SK-N-SH (cell line): Measurements from ENCODE around the gene PLCB1. TPM values are rescaled to one million over a fixed set of nuclear protein-coding genes. Genes with fewer than 3 reads are reported as not detected.

Experiments used
- CTCF ChIA-PET: fragments of 300-600, 350-600 bp; formaldehyde crosslinking; extraction: SDS; loops from one replicate; lab custom pipeline; 2021; lab: Yijun Ruan, JAX
- POLR2A ChIA-PET: fragments of 350-600 bp; sonication (Branson Sonifier 250); formaldehyde crosslinking; extraction: SDS; loops from one replicate; lab custom pipeline; 2020; ENCODE audit warnings: antibody characterized with exemption, inconsistent platforms; lab: Yijun Ruan, JAX
- DNase-seq: peaks from one replicate; pipeline ENCODE4 v3.0.0; 2012
- H2AFZ ChIP-seq: fragments of 200-600 bp; sonication (generic); 2 replicates; pipeline ENCODE4 v1.8.1; 2016; ENCODE audit warnings: antibody characterized with exemption, mild to moderate bottlenecking, low read depth
- H3F3A ChIP-seq: fragments of 200-600 bp; sonication (generic); replicated peaks from 2 replicates; pipeline ENCODE3; 2016; ENCODE audit warnings: antibody characterized with exemption, mild to moderate bottlenecking; ENCODE audit not compliant: insufficient read depth
- H3K27ac ChIP-seq, 2 experiments: fragments of 200-500 bp in 1 of 2; fragments of 200-600 bp in 1 of 2; sonication (Bioruptor generic) in 1 of 2; sonication (generic), shearing (Covaris generic) in 1 of 2; 2 replicates each; pipeline versions ENCODE4 v1.5.1 to v1.6.1; 2014 to 2016; ENCODE audit warnings: low read depth in 2 of 2, inconsistent platforms in 1 of 2, low read length in 1 of 2, mild to moderate bottlenecking in 1 of 2, mixed read lengths in 1 of 2
- H3K27me3 ChIP-seq: fragments of 200-600 bp; sonication (generic), shearing (Covaris generic); 2 replicates; pipeline ENCODE4 v1.6.1; 2016; ENCODE audit warnings: mixed run types; ENCODE audit not compliant: insufficient read depth
- H3K36me3 ChIP-seq, 2 experiments: fragments of 200-500 bp in 1 of 2; fragments of 200-600 bp in 1 of 2; sonication (Bioruptor generic) in 1 of 2; sonication (generic) in 1 of 2; replicated peaks in 1 of 2; 2 replicates each; pipeline versions ENCODE3 to v1.5.1; 2014 to 2016; ENCODE audit warnings: low read length in 1 of 2, mild to moderate bottlenecking in 1 of 2; ENCODE audit not compliant: insufficient read depth in 2 of 2, control insufficient read depth in 1 of 2
- H3K4me1 ChIP-seq, 2 experiments: fragments of 200-500 bp in 1 of 2; fragments of 200-600 bp in 1 of 2; sonication (Bioruptor generic) in 1 of 2; sonication (generic), shearing (Covaris generic) in 1 of 2; 2 replicates each; pipeline versions ENCODE4 v1.5.1 to v1.6.1; 2014 to 2016; ENCODE audit warnings: low read depth in 1 of 2, low read length in 1 of 2, mixed run types in 1 of 2; ENCODE audit not compliant: insufficient read depth in 2 of 2, control insufficient read depth in 1 of 2
- H3K4me2 ChIP-seq: fragments of 200-600 bp; sonication (generic), shearing (Covaris generic); 2 replicates; pipeline ENCODE4 v1.6.1; 2017; ENCODE audit warnings: mixed run types
- H3K4me3 ChIP-seq, 2 experiments: fragments of 200-500 bp in 1 of 2; fragments of 200-600 bp in 1 of 2; sonication (Bioruptor generic) in 1 of 2; sonication (generic), shearing (Covaris generic) in 1 of 2; 2 replicates each; pipeline versions ENCODE4 v1.5.1 to v1.8.1; 2014 to 2016; ENCODE audit warnings: low read depth in 2 of 2, inconsistent platforms in 1 of 2, low read length in 1 of 2, mild to moderate bottlenecking in 1 of 2, mixed read lengths in 1 of 2, moderate library complexity in 1 of 2
- H3K79me2 ChIP-seq: fragments of 200-600 bp; sonication (generic); 2 replicates; pipeline ENCODE4 v1.8.1; 2017; ENCODE audit warnings: mild to moderate bottlenecking; ENCODE audit not compliant: insufficient read depth
- H3K9ac ChIP-seq: fragments of 200-600 bp; sonication (generic); 2 replicates; pipeline ENCODE4 v1.6.1; 2017; ENCODE audit warnings: mixed run types
- H3K9me2 ChIP-seq: fragments of 200-600 bp; sonication (generic); 2 replicates; pipeline ENCODE4 v1.6.1; 2017; ENCODE audit warnings: mixed run types
- H3K9me3 ChIP-seq: fragments of 200-600 bp; sonication (generic); 2 replicates; pipeline ENCODE4 v1.6.1; 2017; ENCODE audit warnings: mixed run types, mild to moderate bottlenecking, moderate library complexity
- H4K20me1 ChIP-seq: fragments of 200-600 bp; sonication (generic); 2 replicates; pipeline ENCODE4 v1.6.1; 2017; ENCODE audit warnings: mild to moderate bottlenecking, mixed run types; ENCODE audit not compliant: insufficient read depth
- CHD2 ChIP-seq: fragments of 150-350 bp; IDR thresholded peaks from 2 replicates; pipeline ENCODE4 v1.6.1; 2018; ENCODE audit warnings: low read length; ENCODE audit not compliant: partially characterized antibody
- ELF1 ChIP-seq: IDR thresholded peaks from 2 replicates; pipeline ENCODE4 v1.4.0; 2012
- EP300 ChIP-seq, 2 experiments: IDR thresholded peaks; 2 replicates each; pipeline versions ENCODE4 v1.4.0 to v1.6.1; 2012; ENCODE audit warnings: borderline replicate concordance in 1 of 2, low read depth in 1 of 2, low read length in 1 of 2
- FOSL2 ChIP-seq: IDR thresholded peaks from 2 replicates; pipeline ENCODE4 v1.4.0; 2012; ENCODE audit warnings: low read depth, mild to moderate bottlenecking, moderate library complexity, borderline replicate concordance
- GATA2 ChIP-seq: sonication (generic); formaldehyde crosslinking; IDR thresholded peaks from 2 replicates; pipeline ENCODE4 v1.5.0; 2020; ENCODE audit warnings: mild to moderate bottlenecking, missing genetic modification reagents
- IRF3 ChIP-seq: fragments of 150-350 bp; IDR thresholded peaks from 2 replicates; pipeline ENCODE4 v1.6.1; 2016; ENCODE audit warnings: mild to moderate bottlenecking, low read depth, low read length
- JUND ChIP-seq: IDR thresholded peaks from 2 replicates; pipeline ENCODE4 v1.4.0; 2012
- MAX ChIP-seq: IDR thresholded peaks from 2 replicates; pipeline ENCODE4 v1.4.0; 2012; ENCODE audit warnings: low read depth
- MEF2A ChIP-seq: IDR thresholded peaks from 2 replicates; pipeline ENCODE4 v1.4.0; 2012; ENCODE audit warnings: low read depth, borderline replicate concordance
- NFIC ChIP-seq: IDR thresholded peaks from 2 replicates; pipeline ENCODE4 v1.4.0; 2012; ENCODE audit warnings: borderline replicate concordance
- RAD21 ChIP-seq: IDR thresholded peaks from 2 replicates; pipeline ENCODE4 v1.6.1; 2012; ENCODE audit warnings: mild to moderate bottlenecking, low read length
- RCOR1 ChIP-seq: fragments of 150-350 bp; IDR thresholded peaks from 2 replicates; pipeline ENCODE4 v1.6.1; 2017; ENCODE audit warnings: antibody characterized with exemption, low read length
- RFX5 ChIP-seq: IDR thresholded peaks from 2 replicates; pipeline ENCODE4 v1.6.1; 2012; ENCODE audit warnings: mild to moderate bottlenecking, improper control_type of control experiment, low read length
- RXRA ChIP-seq: IDR thresholded peaks from 2 replicates; pipeline ENCODE4 v1.4.0; 2012; ENCODE audit warnings: low read depth, mild to moderate bottlenecking, borderline replicate concordance
- SIN3A ChIP-seq: IDR thresholded peaks from 2 replicates; pipeline ENCODE4 v1.6.1; 2012; ENCODE audit warnings: low read depth, mild to moderate bottlenecking, low read length, moderate library complexity, borderline replicate concordance
- TAF1 ChIP-seq: IDR thresholded peaks from 2 replicates; pipeline ENCODE4 v1.6.1; 2012; ENCODE audit warnings: low read depth, mild to moderate bottlenecking, low read length, moderate library complexity, borderline replicate concordance
- YY1 ChIP-seq: IDR thresholded peaks from 2 replicates; pipeline ENCODE4 v1.4.0; 2012; ENCODE audit warnings: low read depth, mild to moderate bottlenecking
- WGBS: methylation state at CpG from one replicate; pipeline ENCODE4 v1.1.6; 2017; ENCODE audit warnings: low lambda C conversion rate; 5-methylcytosine and 5-hydroxymethylcytosine counted together
- polyA plus RNA-seq, 3 experiments: library from polyadenylated mRNA; depleted of rRNA; stranded (reverse); fragments of >200 nt; gene quantifications; 2 replicates each; pipeline ENCODE4 v1.2.3, GENCODE V29; 2012

The PLCB1 gene
- polyA plus RNA-seq, 1 of the 3 experiments (the other 2 are of a cell fraction): 10.5 TPM

- Histone ChIP-seq H3K9ac (no peak overlapping the region), H3K9me2 (no peaks in the 10 kb centered on the region), H3K4me1 (peaks cover 0 to 6% of the 10 kb centered on the region in 2 experiments; a peak in 1 of 4 replicates), H3K36me3 (no peaks in the 10 kb centered on the region), H2AFZ (no peak overlapping the region), H3K79me2 (no peaks in the 10 kb centered on the region), H4K20me1 (no peaks in the 10 kb centered on the region)
- 80% methylated on average over 1 of the region's 1 CpG for WGBS
- DNase-seq: no peak
- CTCF ChIA-PET: interaction anchor here (0.9 to 1.2 kb wide), 3 partner anchors 26 to 75 kb away, joined by 3 read pairs; no protein-coding TSS in a partner anchor
- TF ChIP-seq RCOR1: no peak
- TF ChIP-seq FOSL2: no peak
- no peak for TF ChIP-seq RFX5
- TF ChIP-seq, all 33 proteins: peak for 0
- Histone ChIP-seq H3K9me3 (no peaks in the 10 kb centered on the region), H3F3A (peaks cover 7% of the 10 kb centered on the region), H3K27me3 (no peaks in the 10 kb centered on the region), H3K4me3 (no peak overlapping the region), H3K27ac (no peak overlapping the region), H3K4me2 (no peak overlapping the region)
- POLR2A ChIA-PET: no interaction called here
Observed at GRCh38 chr20:8547968-8548588, 416.0 kb downstream of the PLCB1 start.

- Histone ChIP-seq H3K9ac (no peak overlapping the region), H4K20me1 (no peaks in the 10 kb centered on the region), H3K79me2 (no peaks in the 10 kb centered on the region), H3K4me3 (no peak overlapping the region)
- no peak for DNase-seq
- WGBS: 93% methylated on average over 3 of the region's 3 CpGs
- no peak for TF ChIP-seq JUND
- TF ChIP-seq CHD2: no peak
- no peak for TF ChIP-seq ELF1
- no peak for TF ChIP-seq MEF2A
- no peak for TF ChIP-seq EP300 (IDR thresholded peaks at IDR 0.05; ENCODE audit: borderline replicate concordance in 1 of 2, low read depth in 1 of 2, low read length in 1 of 2)
- TF ChIP-seq YY1: no peak
- no peak for TF ChIP-seq TAF1
- TF ChIP-seq NFIC: no peak
- TF ChIP-seq SIN3A: no peak
- no peak for TF ChIP-seq GATA2
- TF ChIP-seq RXRA: no peak
- TF ChIP-seq RAD21: no peak
- TF ChIP-seq MAX: no peak
- no peak for TF ChIP-seq IRF3
- TF ChIP-seq, all 33 proteins: peak for 0
- POLR2A ChIA-PET: no interaction called here
- Histone ChIP-seq H3K36me3 (no peaks in the 10 kb centered on the region), H3F3A (peaks cover 7% of the 10 kb centered on the region), H3K9me3 (no peaks in the 10 kb centered on the region), H3K27me3 (no peaks in the 10 kb centered on the region), H3K27ac (no peak overlapping the region), H3K4me2 (no peak overlapping the region), H3K4me1 (peaks cover 0 to 6% of the 10 kb centered on the region in 2 experiments; a peak in 1 of 4 replicates), H2AFZ (no peak overlapping the region), H3K9me2 (no peaks in the 10 kb centered on the region)
- CTCF ChIA-PET: interaction anchor here (0.9 to 1.2 kb wide), 4 partner anchors 25 to 172 kb away, joined by 3 read pairs; no protein-coding TSS in a partner anchor
Observed at GRCh38 chr20:8549192-8549591, 417.1 kb downstream of the PLCB1 start.
